GM23248 (cell line): ENCODE measurements around the gene RBM47.

Source experiments
- EZH2 ChIP-seq: fragments of 200-600 bp; sonication (generic); IDR thresholded peaks from 2 replicates; pipeline ENCODE4 v1.6.1; 2018; ENCODE audit warnings: antibody characterized with exemption, mild to moderate bottlenecking; ENCODE audit not compliant: insufficient read depth, poor library complexity, severe bottlenecking
- EZH2phosphoT487 ChIP-seq: fragments of 200-600 bp; sonication (generic); IDR thresholded peaks from 2 replicates; pipeline ENCODE4 v1.6.1; 2018; ENCODE audit warnings: antibody characterized with exemption, moderate library complexity, mild to moderate bottlenecking, low read depth; ENCODE audit not compliant: insufficient read depth

GRCh38 chr4:40480291-40480690 is 149.4 kb downstream of the RBM47 start:
- TF ChIP-seq EZH2 (no peak), EZH2phosphoT487 (no peak)
